Suprapubic skin (tissue), 4 donors: ENCODE results near the gene HOTAIR. TPM values are rescaled to one million over a fixed set of nuclear protein-coding genes. Genes with fewer than 3 reads are reported as not detected.

Source experiments
- DNase-seq, 2 donors: peaks; one replicate each; pipeline ENCODE4 v3.0.0-alpha.2; 2019; ENCODE audit warnings: low spot score in 2 of 2
- H3K27ac ChIP-seq: fragments of 200-600 bp; sonication (generic); one replicate; pipeline ENCODE4 v1.5.1; 2019
- H3K27me3 ChIP-seq: fragments of 200-600 bp; sonication (generic); one replicate; pipeline ENCODE4 v1.5.1; 2019
- H3K36me3 ChIP-seq: fragments of 200-600 bp; sonication (generic); one replicate; pipeline ENCODE4 v1.5.1; 2019
- H3K4me1 ChIP-seq: fragments of 200-600 bp; sonication (generic); one replicate; pipeline ENCODE4 v1.5.1; 2019
- H3K4me3 ChIP-seq: fragments of 200-600 bp; sonication (generic); one replicate; pipeline ENCODE4 v1.5.1; 2019; ENCODE audit warnings: mild to moderate bottlenecking
- H3K9me3 ChIP-seq: fragments of 200-600 bp; sonication (generic); one replicate; pipeline ENCODE4 v1.5.1; 2019
- EP300 ChIP-seq: sonication (generic); formaldehyde crosslinking; IDR thresholded peaks from one replicate; pipeline ENCODE4 v1.6.1; 2017; ENCODE audit warnings: antibody characterized with exemption
- POLR2A ChIP-seq, 2 donors: fragments of 450-650 bp; IDR thresholded peaks; one replicate each; pipeline ENCODE4 v1.6.1; 2017; ENCODE audit warnings: antibody characterized with exemption in 2 of 2, mild to moderate bottlenecking in 2 of 2, moderate library complexity in 2 of 2
- POLR2AphosphoS5 ChIP-seq, 3 donors: sonication (generic); formaldehyde crosslinking; IDR thresholded peaks; one replicate each; pipeline ENCODE4 v1.6.1; 2017; ENCODE audit warnings: antibody characterized with exemption in 3 of 3
- WGBS: methylation state at CpG from one replicate; pipeline ENCODE4 v1.1.5; 2018; 5-methylcytosine and 5-hydroxymethylcytosine counted together
- total RNA-seq, 4 donors: library from RNA; depleted of rRNA; stranded (reverse); fragments of >200 nt; gene quantifications; one replicate each; pipeline ENCODE4 v1.1.0, GENCODE V29; 2016
- TF ChIP-seq, protein P1 (sequence below), 2 donors: fragments of 200-600 bp in 1 of 2; fragments of 450-650 bp in 1 of 2; sonication (generic) in 1 of 2; IDR thresholded peaks; one replicate each; pipeline ENCODE4 v1.5.1; 2016 to 2019; ENCODE audit warnings: antibody characterized with exemption in 2 of 2, mild to moderate bottlenecking in 1 of 2, moderate library complexity in 1 of 2

The HOTAIR gene
- total RNA-seq, 4 donors from 2014 or later: 1.4 to 15.7 (median 10.7) TPM

DNA sequence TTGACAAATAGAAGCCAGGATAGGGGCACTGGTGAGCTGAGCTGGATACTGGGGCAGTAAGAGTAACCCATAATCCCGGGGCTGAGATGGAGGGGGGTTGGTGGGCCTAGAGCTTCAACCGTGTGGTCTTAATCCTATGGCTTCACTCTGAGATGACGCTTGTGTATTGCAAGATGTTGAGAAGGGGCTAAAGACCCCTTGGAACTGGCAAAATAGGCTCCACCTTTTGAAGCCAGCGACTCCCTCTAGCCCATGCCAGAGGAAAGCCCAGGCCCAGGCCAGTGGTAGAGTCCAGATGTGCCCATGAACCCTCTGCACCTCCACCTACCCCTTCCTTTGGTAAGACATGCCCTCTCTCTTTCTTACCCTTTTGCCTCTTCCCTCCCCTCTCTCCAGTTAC, 15.4 kb downstream of the HOTAIR start:
- no peaks in the 10 kb centered on the region for H3K36me3 ChIP-seq
- H3K4me3 ChIP-seq: no peak overlapping the region
- peaks cover 98% of the 10 kb centered on the region for H3K27me3 ChIP-seq
- H3K4me1 ChIP-seq: peaks cover 36% of the 10 kb centered on the region
- WGBS: 72% methylated on average over 4 of the region's 4 CpGs
- TF ChIP-seq, protein P1, sequence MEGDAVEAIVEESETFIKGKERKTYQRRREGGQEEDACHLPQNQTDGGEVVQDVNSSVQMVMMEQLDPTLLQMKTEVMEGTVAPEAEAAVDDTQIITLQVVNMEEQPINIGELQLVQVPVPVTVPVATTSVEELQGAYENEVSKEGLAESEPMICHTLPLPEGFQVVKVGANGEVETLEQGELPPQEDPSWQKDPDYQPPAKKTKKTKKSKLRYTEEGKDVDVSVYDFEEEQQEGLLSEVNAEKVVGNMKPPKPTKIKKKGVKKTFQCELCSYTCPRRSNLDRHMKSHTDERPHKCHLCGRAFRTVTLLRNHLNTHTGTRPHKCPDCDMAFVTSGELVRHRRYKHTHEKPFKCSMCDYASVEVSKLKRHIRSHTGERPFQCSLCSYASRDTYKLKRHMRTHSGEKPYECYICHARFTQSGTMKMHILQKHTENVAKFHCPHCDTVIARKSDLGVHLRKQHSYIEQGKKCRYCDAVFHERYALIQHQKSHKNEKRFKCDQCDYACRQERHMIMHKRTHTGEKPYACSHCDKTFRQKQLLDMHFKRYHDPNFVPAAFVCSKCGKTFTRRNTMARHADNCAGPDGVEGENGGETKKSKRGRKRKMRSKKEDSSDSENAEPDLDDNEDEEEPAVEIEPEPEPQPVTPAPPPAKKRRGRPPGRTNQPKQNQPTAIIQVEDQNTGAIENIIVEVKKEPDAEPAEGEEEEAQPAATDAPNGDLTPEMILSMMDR (IDR thresholded peaks at IDR 0.05): no peak
- TF ChIP-seq POLR2AphosphoS5 (IDR thresholded peaks at IDR 0.05) (no peak), POLR2A (IDR thresholded peaks at IDR 0.05) (no peak), EP300 (no peak)
- no peaks in the 10 kb centered on the region for H3K9me3 ChIP-seq
- no peak overlapping the region for H3K27ac ChIP-seq
- no peak for DNase-seq

DNA sequence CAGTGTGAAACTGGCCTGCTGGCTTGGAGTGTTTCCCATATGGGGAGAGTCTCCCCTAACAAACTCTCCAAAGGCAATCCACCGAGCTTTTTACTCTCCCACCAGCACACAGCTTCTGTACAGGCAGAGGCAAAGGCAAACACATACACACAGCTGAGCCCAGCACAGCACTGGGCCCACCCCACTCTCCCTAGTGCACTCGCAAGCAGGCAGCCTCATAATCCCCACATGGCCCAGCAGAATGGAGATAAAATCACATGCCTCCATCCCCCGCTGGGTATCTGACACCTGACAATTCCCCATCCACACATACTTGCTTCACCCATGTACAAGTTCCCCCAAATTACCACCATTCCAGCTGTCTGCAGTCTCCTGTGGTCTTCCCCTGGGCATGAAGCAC, 16.6 kb downstream of the HOTAIR start:
- 61% methylated on average over 3 of the region's 3 CpGs for WGBS
- TF ChIP-seq EP300 (no peak), POLR2A (IDR thresholded peaks at IDR 0.05) (no peak), POLR2AphosphoS5 (IDR thresholded peaks at IDR 0.05) (no peak)
- TF ChIP-seq, protein P1 (IDR thresholded peaks at IDR 0.05): no peak

DNA sequence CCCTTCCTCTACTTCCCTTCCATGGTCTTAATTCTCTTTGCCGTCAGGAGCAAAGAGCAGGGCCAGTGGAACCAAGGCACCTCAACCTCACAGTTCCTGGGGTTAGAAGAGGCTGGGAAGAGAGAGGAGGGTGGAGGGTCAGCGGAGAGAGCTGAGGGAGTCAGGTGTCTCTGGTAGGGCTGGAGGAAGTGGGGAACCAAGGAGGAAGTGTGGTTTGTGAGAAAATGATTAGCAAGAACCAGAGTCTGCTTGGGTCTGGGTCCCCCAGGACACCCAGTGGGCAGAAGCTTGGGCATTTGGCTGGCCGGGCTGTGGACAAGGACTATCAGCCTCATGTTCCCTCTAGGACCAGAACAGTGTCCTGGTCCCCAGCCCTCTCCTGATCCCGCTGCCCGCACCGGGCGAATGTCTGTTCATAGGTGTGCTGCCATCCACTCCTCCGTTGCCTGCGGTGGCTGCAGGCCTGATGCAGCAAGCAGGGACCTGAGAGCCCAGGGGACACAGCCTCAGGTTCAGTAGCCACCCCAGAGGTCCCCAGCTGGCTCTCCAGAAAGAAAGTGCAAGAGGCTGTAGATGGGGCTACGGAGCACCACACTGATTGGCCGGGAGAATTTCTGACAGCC, 17.7 kb downstream of the HOTAIR start:
- Histone ChIP-seq H3K4me3 (peak overlapping the region; percentile 48), H3K4me1 (peaks cover 43% of the 10 kb centered on the region), H3K27ac (peak overlapping the region; percentile 28), H3K9me3 (no peaks in the 10 kb centered on the region), H3K36me3 (no peaks in the 10 kb centered on the region), H3K27me3 (peaks cover 99% of the 10 kb centered on the region)
- DNase-seq: no peak
- TF ChIP-seq, protein P1 (IDR thresholded peaks at IDR 0.05): no peak
- TF ChIP-seq POLR2A (IDR thresholded peaks at IDR 0.05) (no peak), POLR2AphosphoS5 (IDR thresholded peaks at IDR 0.05) (no peak), EP300 (no peak)
- 58% methylated on average over 7 of the region's 11 CpGs for WGBS

More for the DNA sequence above, 16.6 kb downstream of the HOTAIR start:
- Histone ChIP-seq H3K36me3 (no peaks in the 10 kb centered on the region), H3K9me3 (no peaks in the 10 kb centered on the region), H3K27me3 (peaks cover 99% of the 10 kb centered on the region), H3K4me1 (peaks cover 34% of the 10 kb centered on the region), H3K4me3 (no peak overlapping the region), H3K27ac (no peak overlapping the region)
- no peak for DNase-seq

DNA sequence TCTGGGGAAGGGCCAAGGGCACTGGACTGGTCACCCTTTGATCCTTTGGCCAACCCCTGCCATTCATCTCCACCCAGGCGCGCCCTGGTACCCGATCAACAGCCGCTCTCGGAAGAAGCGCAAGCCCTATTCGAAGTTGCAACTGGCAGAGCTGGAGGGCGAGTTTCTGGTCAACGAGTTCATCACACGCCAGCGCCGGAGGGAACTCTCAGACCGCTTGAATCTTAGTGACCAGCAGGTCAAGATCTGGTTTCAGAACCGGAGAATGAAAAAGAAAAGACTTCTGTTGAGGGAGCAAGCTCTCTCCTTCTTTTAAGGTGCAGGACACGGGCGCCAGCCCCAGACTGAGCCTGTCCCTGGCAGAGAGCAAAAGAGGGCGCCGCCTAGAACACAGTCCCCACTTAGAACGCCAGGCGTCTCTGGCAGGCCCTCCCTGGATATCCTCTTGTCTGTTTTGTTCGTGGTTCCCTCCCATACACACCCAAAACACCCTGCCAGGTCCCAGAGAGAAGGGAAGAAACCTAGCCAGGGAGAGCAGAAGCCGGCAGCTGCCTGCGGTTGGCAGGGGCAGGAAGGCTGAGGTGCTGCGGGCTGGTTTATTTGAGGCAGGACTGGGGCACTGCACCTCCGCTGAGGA, 18.4 kb downstream of the HOTAIR start:
- no peaks in the 10 kb centered on the region for H3K36me3 ChIP-seq
- peak overlapping the region; percentile 35 for H3K27ac ChIP-seq
- TF ChIP-seq POLR2AphosphoS5 (IDR thresholded peaks at IDR 0.05) (no peak), EP300 (no peak), POLR2A (IDR thresholded peaks at IDR 0.05) (no peak)
- TF ChIP-seq, protein P1 (IDR thresholded peaks at IDR 0.05): no peak
- 16% methylated on average over 22 of the region's 25 CpGs for WGBS
- no peak for DNase-seq
- peaks cover 50% of the 10 kb centered on the region for H3K4me1 ChIP-seq
- no peaks in the 10 kb centered on the region for H3K9me3 ChIP-seq
- H3K27me3 ChIP-seq: peaks cover 99% of the 10 kb centered on the region
- peak overlapping the region; percentile 48 for H3K4me3 ChIP-seq

DNA sequence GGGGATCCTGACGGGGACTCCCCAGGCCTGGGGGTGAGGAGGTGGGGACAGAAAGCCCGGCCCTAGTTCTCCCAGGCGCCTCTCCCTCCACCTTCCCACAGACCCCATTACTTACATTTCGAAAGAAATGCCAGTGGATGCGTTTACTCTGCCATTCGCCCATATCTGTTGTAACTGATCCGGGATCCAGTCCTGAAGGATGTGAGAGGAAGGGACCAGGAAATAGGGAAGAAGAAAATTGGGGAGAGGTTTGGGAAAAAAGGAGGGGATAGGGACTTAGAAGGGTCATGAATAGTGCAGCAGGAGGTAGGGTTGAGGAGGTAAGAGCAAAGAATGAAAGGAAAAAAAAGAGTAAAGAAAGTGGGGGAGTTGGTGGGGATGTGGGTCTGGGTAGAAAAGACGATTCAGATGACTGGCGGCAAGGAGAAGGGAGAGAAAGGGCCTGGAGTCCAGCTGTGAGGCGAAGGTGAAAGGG, 18.9 kb downstream of the HOTAIR start:
- H3K9me3 ChIP-seq: no peaks in the 10 kb centered on the region
- 12% methylated on average over 10 of the region's 10 CpGs for WGBS
- H3K4me3 ChIP-seq: peak overlapping the region; percentile 48
- no peak for DNase-seq
- H3K36me3 ChIP-seq: no peaks in the 10 kb centered on the region
- peaks cover 99% of the 10 kb centered on the region for H3K27me3 ChIP-seq
- H3K4me1 ChIP-seq: peaks cover 53% of the 10 kb centered on the region
- TF ChIP-seq POLR2A (IDR thresholded peaks at IDR 0.05): no peak
- TF ChIP-seq, protein P1 (IDR thresholded peaks at IDR 0.05): no peak
- no peak for TF ChIP-seq EP300
- TF ChIP-seq POLR2AphosphoS5 (IDR thresholded peaks at IDR 0.05): no peak
- H3K27ac ChIP-seq: peak overlapping the region; percentile 35
